Right atrium auricular region (tissue), 2 donors: ENCODE data around the gene SPEF2. TPM values are rescaled to one million over a fixed set of nuclear protein-coding genes. Genes with fewer than 3 reads are reported as not detected.

Experiments
- DNase-seq: peaks from one replicate; pipeline ENCODE4 v3.0.0-alpha.2; 2019; ENCODE audit warnings: low spot score
- H3K27ac ChIP-seq, 2 donors: fragments of 200-600 bp; sonication (generic); 1 replicate in 1 of 2; 2 replicates in 1 of 2; pipeline ENCODE4 v1.5.1; 2016 to 2019
- H3K27me3 ChIP-seq, 2 donors: fragments of 200-600 bp; sonication (generic); one replicate each; pipeline versions ENCODE4 v1.5.1 to v1.6.0; 2017 to 2019
- H3K36me3 ChIP-seq: fragments of 200-600 bp; sonication (generic); one replicate; pipeline ENCODE4 v1.5.1; 2016
- H3K4me1 ChIP-seq, 2 donors: fragments of 200-600 bp; sonication (generic); one replicate each; pipeline versions ENCODE4 v1.5.1 to v1.6.0; 2017 to 2019
- H3K4me3 ChIP-seq, 2 donors: fragments of 200-600 bp; sonication (generic); 1 replicate in 1 of 2; 2 replicates in 1 of 2; pipeline ENCODE4 v1.5.1; 2017 to 2019; ENCODE audit warnings: mild to moderate bottlenecking in 1 of 2, moderate library complexity in 1 of 2
- H3K9me3 ChIP-seq, 2 donors: fragments of 200-600 bp; sonication (generic); one replicate each; pipeline ENCODE4 v1.5.1; 2019
- total RNA-seq, 2 donors: library from RNA; depleted of rRNA; stranded (reverse); fragments of >200 nt; gene quantifications; one replicate each; pipeline ENCODE4 v1.1.0, GENCODE V29; 2016
- TF ChIP-seq, protein P1 (sequence below), 2 donors: fragments of 200-600 bp; sonication (generic); IDR thresholded peaks; one replicate each; pipeline ENCODE4 v1.5.1; 2019; ENCODE audit warnings: antibody characterized with exemption in 2 of 2

SPEF2 gene
- total RNA-seq, 2 donors from 2014 or later: 0.94 to 2.0 TPM

DNA sequence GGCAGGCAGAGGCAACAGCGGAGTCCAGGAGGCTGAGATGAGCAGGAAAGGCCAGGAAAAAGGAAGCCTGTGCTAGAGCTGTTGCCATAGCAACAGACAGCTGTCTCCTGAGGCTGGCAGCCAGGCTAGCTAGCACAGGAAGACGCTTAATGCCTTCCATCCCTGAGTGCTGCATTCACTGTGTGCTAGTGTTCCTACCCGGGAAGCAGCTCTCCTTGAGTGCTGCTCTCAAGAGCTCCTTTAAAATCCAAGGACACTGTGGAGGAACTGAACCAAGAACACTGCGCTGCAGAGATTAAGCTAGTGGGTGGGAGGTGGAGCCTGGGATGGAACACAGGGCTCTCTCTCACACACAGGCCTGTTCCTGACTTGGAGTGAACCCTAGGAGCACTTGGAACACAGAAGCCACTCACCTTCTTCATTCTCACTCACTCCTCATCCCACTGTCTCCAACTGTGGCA is 185.6 kb downstream of the SPEF2 start:
- no peaks in the 10 kb centered on the region for H3K36me3 ChIP-seq
- H3K27ac ChIP-seq: no peak overlapping the region
- no peaks in the 10 kb centered on the region for H3K27me3 ChIP-seq
- DNase-seq: no peak
- H3K4me3 ChIP-seq: no peak overlapping the region
- no peaks in the 10 kb centered on the region for H3K9me3 ChIP-seq
- TF ChIP-seq, protein P1, sequence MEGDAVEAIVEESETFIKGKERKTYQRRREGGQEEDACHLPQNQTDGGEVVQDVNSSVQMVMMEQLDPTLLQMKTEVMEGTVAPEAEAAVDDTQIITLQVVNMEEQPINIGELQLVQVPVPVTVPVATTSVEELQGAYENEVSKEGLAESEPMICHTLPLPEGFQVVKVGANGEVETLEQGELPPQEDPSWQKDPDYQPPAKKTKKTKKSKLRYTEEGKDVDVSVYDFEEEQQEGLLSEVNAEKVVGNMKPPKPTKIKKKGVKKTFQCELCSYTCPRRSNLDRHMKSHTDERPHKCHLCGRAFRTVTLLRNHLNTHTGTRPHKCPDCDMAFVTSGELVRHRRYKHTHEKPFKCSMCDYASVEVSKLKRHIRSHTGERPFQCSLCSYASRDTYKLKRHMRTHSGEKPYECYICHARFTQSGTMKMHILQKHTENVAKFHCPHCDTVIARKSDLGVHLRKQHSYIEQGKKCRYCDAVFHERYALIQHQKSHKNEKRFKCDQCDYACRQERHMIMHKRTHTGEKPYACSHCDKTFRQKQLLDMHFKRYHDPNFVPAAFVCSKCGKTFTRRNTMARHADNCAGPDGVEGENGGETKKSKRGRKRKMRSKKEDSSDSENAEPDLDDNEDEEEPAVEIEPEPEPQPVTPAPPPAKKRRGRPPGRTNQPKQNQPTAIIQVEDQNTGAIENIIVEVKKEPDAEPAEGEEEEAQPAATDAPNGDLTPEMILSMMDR (IDR thresholded peaks at IDR 0.05): no peak
- peaks cover 0 to 10% of the 10 kb centered on the region in 2 donors for H3K4me1 ChIP-seq

- DNase-seq: no peak
- Histone ChIP-seq H3K9me3 (no peaks in the 10 kb centered on the region), H3K36me3 (no peaks in the 10 kb centered on the region), H3K27ac (no peak overlapping the region), H3K27me3 (no peaks in the 10 kb centered on the region), H3K4me3 (no peak overlapping the region), H3K4me1 (peaks cover 0 to 10% of the 10 kb centered on the region in 2 donors)
- TF ChIP-seq, protein P1 (IDR thresholded peaks at IDR 0.05): no peak
These were observed 186.6 kb downstream of the SPEF2 start for GRCh38 chr5:35804201-35804653.

DNA sequence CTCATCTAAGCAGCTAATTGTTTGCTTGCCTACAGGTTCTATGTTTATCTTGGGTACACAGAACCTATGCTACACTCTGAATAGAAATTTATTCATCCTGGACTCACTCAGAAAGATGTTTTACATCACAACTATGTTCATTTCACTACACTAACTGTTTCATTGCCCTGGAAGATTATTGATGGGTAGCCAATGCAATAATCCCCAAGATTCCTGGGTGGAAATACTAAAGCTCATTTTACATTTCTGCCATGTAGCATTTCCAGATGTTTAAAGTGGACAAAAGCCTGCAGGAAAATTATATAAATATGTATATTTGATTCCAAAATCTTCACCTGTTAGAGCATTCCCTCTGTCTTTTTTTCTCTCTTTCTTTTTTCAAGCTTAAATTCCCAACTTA is 187.2 kb downstream of the SPEF2 start:
- Histone ChIP-seq H3K36me3 (no peaks in the 10 kb centered on the region), H3K9me3 (no peaks in the 10 kb centered on the region), H3K4me3 (no peak overlapping the region), H3K4me1 (peaks cover 0 to 10% of the 10 kb centered on the region in 2 donors), H3K27me3 (no peaks in the 10 kb centered on the region), H3K27ac (no peak overlapping the region)
- TF ChIP-seq, protein P1 (IDR thresholded peaks at IDR 0.05): no peak
- no peak for DNase-seq

DNA sequence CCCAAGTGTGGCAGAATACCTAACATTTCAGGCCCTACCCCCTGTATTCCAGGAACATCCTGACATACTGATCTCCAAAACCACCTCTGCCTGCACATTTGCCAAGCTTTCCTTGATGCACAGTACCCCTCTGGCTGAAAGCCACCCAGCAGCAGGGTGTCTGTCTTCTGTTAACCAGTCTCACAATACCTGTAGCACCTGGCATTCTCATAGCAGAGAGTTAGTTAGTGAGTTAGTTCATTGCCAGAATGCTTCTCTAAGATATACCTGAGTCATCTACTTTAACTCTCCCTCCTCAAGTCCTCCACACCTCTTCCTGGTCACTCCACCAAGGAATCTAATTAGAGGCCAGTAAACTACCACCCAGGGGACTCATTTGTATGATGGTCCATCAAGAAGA is 192.9 kb downstream of the SPEF2 start:
- TF ChIP-seq, protein P1 (IDR thresholded peaks at IDR 0.05): no peak
- Histone ChIP-seq H3K27ac (no peak overlapping the region), H3K4me1 (no peaks in the 10 kb centered on the region), H3K4me3 (no peak overlapping the region), H3K9me3 (no peaks in the 10 kb centered on the region), H3K27me3 (no peaks in the 10 kb centered on the region), H3K36me3 (no peaks in the 10 kb centered on the region)
- no peak for DNase-seq

DNA sequence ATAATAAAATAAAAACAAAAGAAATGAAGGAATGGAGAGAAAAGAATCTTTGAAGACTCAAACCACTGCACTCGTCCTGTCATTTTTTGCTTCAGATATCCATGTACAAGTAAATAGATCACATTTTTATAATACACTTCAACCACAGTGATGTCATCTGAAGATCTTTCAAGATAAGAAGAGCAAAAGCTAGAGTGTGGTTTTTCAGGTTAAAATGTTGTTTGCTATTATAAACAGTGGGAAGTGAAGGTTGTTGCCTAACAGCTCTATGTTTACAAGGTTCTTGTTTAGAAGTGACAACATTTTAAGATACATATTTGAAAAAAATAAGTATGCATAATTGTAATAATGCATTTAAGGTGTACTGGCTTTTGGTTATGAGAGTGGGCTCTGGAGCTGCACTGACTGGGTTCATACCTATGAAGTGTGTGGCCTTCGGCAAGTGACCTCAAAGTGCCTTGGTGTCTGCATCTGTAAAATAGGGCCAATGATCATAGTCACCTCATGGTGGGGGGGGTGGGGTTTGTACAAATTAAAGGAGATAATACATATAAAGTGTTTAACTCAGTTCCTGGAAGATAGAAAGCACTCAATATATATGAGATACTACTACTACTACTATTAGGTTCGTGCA is 193.6 kb downstream of the SPEF2 start:
- H3K27ac ChIP-seq: no peak overlapping the region
- H3K9me3 ChIP-seq: no peaks in the 10 kb centered on the region

More for the DNA sequence above, 193.6 kb downstream of the SPEF2 start:
- no peaks in the 10 kb centered on the region for H3K27me3 ChIP-seq
- H3K4me1 ChIP-seq: no peaks in the 10 kb centered on the region
- H3K4me3 ChIP-seq: no peak overlapping the region
- no peaks in the 10 kb centered on the region for H3K36me3 ChIP-seq
- TF ChIP-seq, protein P1 (IDR thresholded peaks at IDR 0.05): no peak
- no peak for DNase-seq
